ENCODE measurements around the gene SLC7A9. TPM values are rescaled to one million over a fixed set of nuclear protein-coding genes. Genes with fewer than 3 reads are reported as not detected.
"Not testable (repeated sequence)": the region's sequence is repeated elsewhere in the genome, so short reads cannot be mapped to it uniquely, and the experiment has no call there.

The SLC7A9 gene
- total RNA-seq, 2 experiments from 2014 or later: not detected

GRCh38 chr19:32858559-32858958, 11.0 kb downstream of the SLC7A9 start:
- intact Hi-C loops (cut with micrococcal nuclease): no loop called here
- no peaks in the 10 kb centered on the region for H3K4me1 Mint-ChIP-seq (ENCODE audit: low read depth)
- CTCF ChIA-PET: no interaction called here
- no peak overlapping the region for H3K27ac Mint-ChIP-seq
- H3K9me3 Mint-ChIP-seq: no peaks in the 10 kb centered on the region
- no peaks in the 10 kb centered on the region for H3K27me3 Mint-ChIP-seq (ENCODE audit: low read depth)
- no peak overlapping the region for H3K4me3 Mint-ChIP-seq
- no peaks in the 10 kb centered on the region for H3K36me3 Mint-ChIP-seq (ENCODE audit: low read depth)
- DNase-seq: no peak

DNA sequence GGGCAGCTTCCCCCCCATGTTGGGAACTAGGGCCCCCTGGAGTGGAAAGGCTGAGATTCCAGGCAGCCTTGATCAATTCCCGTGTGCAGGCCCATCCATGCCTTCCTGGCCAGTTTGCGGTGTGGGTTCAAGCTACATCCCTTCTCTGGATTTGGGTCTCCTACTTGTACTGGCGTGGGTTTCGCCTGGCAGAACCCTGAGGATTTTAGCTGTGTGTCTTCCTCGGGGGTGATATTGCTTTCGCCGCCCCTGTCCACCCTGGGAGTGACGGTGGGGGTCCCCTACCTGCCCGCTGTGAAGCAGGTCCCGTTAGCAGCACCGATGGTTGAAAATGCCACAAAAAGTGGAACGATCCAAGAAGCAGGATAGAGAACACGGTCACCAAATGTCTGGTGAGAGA, 11.4 kb downstream of the SLC7A9 start:
- H3K9me3 Mint-ChIP-seq: no peaks in the 10 kb centered on the region
- CTCF ChIA-PET: no interaction called here

DNA sequence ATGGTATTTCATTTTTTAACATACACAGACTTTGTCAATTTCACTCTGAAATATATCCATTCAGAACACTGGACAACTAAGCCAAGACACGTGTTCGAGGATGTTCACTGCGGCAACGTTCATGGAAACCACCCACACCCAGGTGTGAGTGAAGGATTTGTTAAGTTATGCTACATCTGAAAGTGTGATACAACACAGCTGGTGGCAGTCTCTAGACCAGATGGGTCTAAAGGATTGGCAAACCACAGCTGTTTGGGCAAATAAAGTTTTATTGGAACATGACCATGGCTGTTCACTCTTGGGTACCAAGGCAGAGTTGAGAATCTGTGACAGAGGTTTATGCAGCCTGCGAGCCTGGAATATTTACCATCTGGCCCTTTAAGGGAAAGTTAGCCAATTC, 12.0 kb downstream of the SLC7A9 start:
- H3K9me3 Mint-ChIP-seq: no peaks in the 10 kb centered on the region
- H3K27ac Mint-ChIP-seq: no peak overlapping the region
- H3K4me1 Mint-ChIP-seq (ENCODE audit: low read depth): no peaks in the 10 kb centered on the region
- no peak overlapping the region for H3K4me3 Mint-ChIP-seq
- intact Hi-C loops (cut with micrococcal nuclease): no loop called here
- H3K27me3 Mint-ChIP-seq (ENCODE audit: low read depth): no peaks in the 10 kb centered on the region
- CTCF ChIA-PET: no interaction called here
- no peak for DNase-seq
- no peaks in the 10 kb centered on the region for H3K36me3 Mint-ChIP-seq (ENCODE audit: low read depth)

More for the DNA sequence above, 11.4 kb downstream of the SLC7A9 start:
- Mint-ChIP-seq H3K4me3 (no peak overlapping the region), H3K4me1 (ENCODE audit: low read depth) (no peaks in the 10 kb centered on the region), H3K36me3 (ENCODE audit: low read depth) (no peaks in the 10 kb centered on the region), H3K27ac (no peak overlapping the region), H3K27me3 (ENCODE audit: low read depth) (no peaks in the 10 kb centered on the region)
- DNase-seq: no peak
- intact Hi-C loops (cut with micrococcal nuclease): no loop called here

- H3K4me1 Mint-ChIP-seq (ENCODE audit: low read depth); intact Hi-C loops (cut with micrococcal nuclease); H3K27me3 Mint-ChIP-seq (ENCODE audit: low read depth); H3K4me3 Mint-ChIP-seq; H3K9me3 Mint-ChIP-seq; H3K36me3 Mint-ChIP-seq (ENCODE audit: low read depth); CTCF ChIA-PET; DNase-seq; H3K27ac Mint-ChIP-seq: not testable (repeated sequence)
Measured at GRCh38 chr19:32856818-32857217, 12.7 kb downstream of the SLC7A9 start.

DNA sequence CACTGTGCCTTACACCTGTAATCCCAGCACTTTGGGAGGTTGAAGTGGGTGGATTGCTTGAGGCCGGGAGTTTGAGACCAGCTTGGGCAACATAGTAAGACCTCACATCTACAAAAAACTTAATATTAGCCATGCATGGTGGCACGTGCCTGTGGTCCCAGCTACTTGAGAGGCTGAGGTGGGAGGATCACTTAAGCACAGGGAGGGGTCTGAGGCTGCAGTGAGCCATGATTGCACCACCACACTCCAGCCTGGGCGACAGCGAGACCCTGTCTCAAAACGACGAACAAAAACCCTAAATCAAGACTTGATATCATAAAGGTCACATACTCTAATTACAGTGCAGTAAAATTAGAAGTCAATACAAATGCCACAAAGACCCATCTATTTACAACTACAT, 17.4 kb downstream of the SLC7A9 start:
- H3K36me3 Mint-ChIP-seq (ENCODE audit: low read depth): peaks cover under 1% of the 10 kb centered on the region
- H3K27ac Mint-ChIP-seq: no peak overlapping the region
- no peaks in the 10 kb centered on the region for H3K27me3 Mint-ChIP-seq (ENCODE audit: low read depth)
- H3K4me3 Mint-ChIP-seq: no peak overlapping the region
- CTCF ChIA-PET: no interaction called here
- no peaks in the 10 kb centered on the region for H3K4me1 Mint-ChIP-seq (ENCODE audit: low read depth)
- no peak for DNase-seq
- intact Hi-C loops (cut with micrococcal nuclease): no loop called here
- H3K9me3 Mint-ChIP-seq: peaks cover 4% of the 10 kb centered on the region

- H3K36me3 Mint-ChIP-seq (ENCODE audit: low read depth); H3K4me3 Mint-ChIP-seq; H3K27ac Mint-ChIP-seq; H3K4me1 Mint-ChIP-seq (ENCODE audit: low read depth); CTCF ChIA-PET; intact Hi-C loops (cut with micrococcal nuclease); H3K9me3 Mint-ChIP-seq; H3K27me3 Mint-ChIP-seq (ENCODE audit: low read depth); DNase-seq: not testable (repeated sequence)
Measured at GRCh38 chr19:32848035-32848434, 21.5 kb downstream of the SLC7A9 start.

GRCh38 chr19:32843716-32844245, 25.8 kb downstream of the SLC7A9 start:
- H3K36me3 Mint-ChIP-seq (ENCODE audit: low read depth): peaks cover 5% of the 10 kb centered on the region
- CTCF ChIA-PET: interaction anchor here (0.6 to 1.4 kb wide), 3 partner anchors 22 to 40 kb away, joined by 3 read pairs; no protein-coding TSS in a partner anchor
- H3K4me3 Mint-ChIP-seq: no peak overlapping the region
- peaks cover 16% of the 10 kb centered on the region for H3K9me3 Mint-ChIP-seq
- no peak for DNase-seq
- no peaks in the 10 kb centered on the region for H3K4me1 Mint-ChIP-seq (ENCODE audit: low read depth)
- H3K27me3 Mint-ChIP-seq (ENCODE audit: low read depth): no peaks in the 10 kb centered on the region
- intact Hi-C loops (cut with micrococcal nuclease): no loop called here
- H3K27ac Mint-ChIP-seq: no peak overlapping the region

DNA sequence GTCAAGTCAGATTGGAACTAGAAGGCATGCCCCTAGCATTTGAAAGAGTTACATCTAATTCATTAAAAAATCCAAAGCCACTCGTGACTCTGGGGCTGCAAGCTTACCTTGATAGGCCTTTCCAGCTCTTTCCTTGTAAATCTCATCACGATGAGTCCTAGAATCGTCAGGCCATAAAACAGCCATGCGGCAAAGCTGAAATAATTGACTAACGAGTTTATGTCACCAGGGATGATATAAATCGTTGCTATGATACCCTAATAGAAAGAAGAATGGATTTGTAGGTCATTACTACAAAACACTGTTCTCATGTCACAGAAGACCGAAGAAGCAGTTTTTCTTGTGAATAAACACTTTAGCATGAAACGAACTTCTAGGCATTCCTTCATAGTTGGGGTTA, 27.5 kb downstream of the SLC7A9 start:
- peaks cover 4% of the 10 kb centered on the region for H3K36me3 Mint-ChIP-seq (ENCODE audit: low read depth)
- H3K4me3 Mint-ChIP-seq: no peak overlapping the region
- peaks cover 3% of the 10 kb centered on the region for H3K4me1 Mint-ChIP-seq (ENCODE audit: low read depth)
- CTCF ChIA-PET: no interaction called here
- intact Hi-C loops (cut with micrococcal nuclease): no loop called here
- H3K27ac Mint-ChIP-seq: no peak overlapping the region
- no peaks in the 10 kb centered on the region for H3K27me3 Mint-ChIP-seq (ENCODE audit: low read depth)
- no peak for DNase-seq
- peaks cover 12% of the 10 kb centered on the region for H3K9me3 Mint-ChIP-seq

- CTCF ChIA-PET: no interaction called here
Measured at GRCh38 chr19:32837531-32837930, 32.0 kb downstream of the SLC7A9 start.

GRCh38 chr19:32833388-32833787, 36.2 kb downstream of the SLC7A9 start:
- H3K4me3 Mint-ChIP-seq; H3K27me3 Mint-ChIP-seq (ENCODE audit: low read depth); H3K27ac Mint-ChIP-seq; CTCF ChIA-PET; H3K9me3 Mint-ChIP-seq; intact Hi-C loops (cut with micrococcal nuclease); H3K36me3 Mint-ChIP-seq (ENCODE audit: low read depth); DNase-seq: not testable (repeated sequence)
- peaks cover 10% of the 10 kb centered on the region for H3K4me1 Mint-ChIP-seq (ENCODE audit: low read depth)

More at GRCh38 chr19:32837531-32837930, 32.0 kb downstream of the SLC7A9 start:
- Mint-ChIP-seq H3K4me1 (ENCODE audit: low read depth) (peaks cover 3% of the 10 kb centered on the region), H3K27me3 (ENCODE audit: low read depth) (no peaks in the 10 kb centered on the region), H3K27ac (no peak overlapping the region), H3K4me3 (no peak overlapping the region), H3K9me3 (peaks cover 12% of the 10 kb centered on the region), H3K36me3 (ENCODE audit: low read depth) (peaks cover 4% of the 10 kb centered on the region)
- intact Hi-C loops (cut with micrococcal nuclease): no loop called here
- DNase-seq: no peak

GRCh38 chr19:32832825-32833224, 36.7 kb downstream of the SLC7A9 start:
- H3K36me3 Mint-ChIP-seq (ENCODE audit: low read depth); H3K9me3 Mint-ChIP-seq; H3K27me3 Mint-ChIP-seq (ENCODE audit: low read depth); intact Hi-C loops (cut with micrococcal nuclease); DNase-seq; H3K4me3 Mint-ChIP-seq; CTCF ChIA-PET; H3K27ac Mint-ChIP-seq: not testable (repeated sequence)
- peaks cover 15% of the 10 kb centered on the region for H3K4me1 Mint-ChIP-seq (ENCODE audit: low read depth)

DNA sequence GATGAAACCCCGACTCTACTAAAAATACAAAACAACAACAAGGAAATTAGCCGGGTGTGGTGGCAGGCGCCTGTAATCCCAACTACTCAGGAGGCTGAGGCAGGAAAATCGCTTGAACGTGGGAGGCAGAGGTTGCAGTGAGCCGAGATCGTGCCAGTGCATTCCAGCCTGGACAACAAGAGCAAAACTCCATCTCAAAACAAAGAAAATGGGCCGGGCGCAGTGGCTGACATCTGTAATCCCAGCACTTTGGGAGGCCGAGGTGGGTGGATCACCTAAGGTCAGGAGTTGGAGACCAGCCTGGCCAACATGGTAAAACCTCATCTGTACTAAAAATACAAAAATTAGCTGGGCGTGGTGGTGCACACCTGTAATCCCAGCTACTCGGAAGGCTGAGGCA, 37.5 kb downstream of the SLC7A9 start:
- DNase-seq; H3K36me3 Mint-ChIP-seq (ENCODE audit: low read depth); intact Hi-C loops (cut with micrococcal nuclease); H3K4me3 Mint-ChIP-seq; H3K27me3 Mint-ChIP-seq (ENCODE audit: low read depth); CTCF ChIA-PET; H3K27ac Mint-ChIP-seq; H3K9me3 Mint-ChIP-seq: not testable (repeated sequence)
- peaks cover 12% of the 10 kb centered on the region for H3K4me1 Mint-ChIP-seq (ENCODE audit: low read depth)

- DNase-seq: no peak
- Mint-ChIP-seq H3K4me3 (no peak overlapping the region), H3K36me3 (ENCODE audit: low read depth) (no peaks in the 10 kb centered on the region), H3K4me1 (ENCODE audit: low read depth) (peaks cover 12% of the 10 kb centered on the region), H3K27ac (no peak overlapping the region), H3K9me3 (no peaks in the 10 kb centered on the region), H3K27me3 (ENCODE audit: low read depth) (no peaks in the 10 kb centered on the region)
- CTCF ChIA-PET: no interaction called here
- intact Hi-C loops (cut with micrococcal nuclease): no loop called here
Measured at GRCh38 chr19:32831611-32832010, 38.0 kb downstream of the SLC7A9 start.

Measured in activated naive CD4-positive, alpha-beta T cell treated with anti-CD3 and anti-CD28 coated beads for 36 hours (primary cell).